CD14-positive monocyte (primary cell): Measurements from ENCODE around the gene ITPR2. TPM values are rescaled to one million over a fixed set of nuclear protein-coding genes. Genes with fewer than 3 reads are reported as not detected.

Source experiments
- DNase-seq, 3 donors: peaks; one replicate each; pipeline ENCODE4 v3.0.0-alpha.2; 2011 to 2022
- H2AFZ ChIP-seq: 2 replicates; pipeline ENCODE4 v1.6.0; 2012; ENCODE audit warnings: mild to moderate bottlenecking, low read depth, low read length, inconsistent platforms; ENCODE audit not compliant: insufficient read depth, poor library complexity, severe bottlenecking
- H3K27ac ChIP-seq, 2 donors: 1 replicate in 1 of 2; 2 replicates in 1 of 2; pipeline ENCODE4 v1.5.1; 2012 to 2013; ENCODE audit warnings: low read length in 2 of 2, control low read depth in 1 of 2, inconsistent platforms in 1 of 2, low read depth in 1 of 2, mild to moderate bottlenecking in 1 of 2
- H3K27me3 ChIP-seq, 2 donors: one replicate each; pipeline versions ENCODE4 v1.6.0 to v1.6.1; 2011 to 2013; ENCODE audit warnings: low read length in 2 of 2; ENCODE audit not compliant: control insufficient read depth in 2 of 2, insufficient read depth in 2 of 2
- H3K36me3 ChIP-seq, 2 donors: replicated peaks in 1 of 2; 1 replicate in 1 of 2; 2 replicates in 1 of 2; pipeline versions ENCODE4 v1.5.1 to v1.6.1; 2012 to 2013; ENCODE audit warnings: low read length in 2 of 2, control low read depth in 1 of 2, inconsistent platforms in 1 of 2, mild to moderate bottlenecking in 1 of 2; ENCODE audit not compliant: insufficient read depth in 2 of 2, control insufficient read depth in 1 of 2
- H3K4me1 ChIP-seq, 2 donors: 1 replicate in 1 of 2; 2 replicates in 1 of 2; pipeline versions ENCODE4 v1.5.1 to v1.6.1; 2012 to 2013; ENCODE audit warnings: low read length in 2 of 2, control low read depth in 1 of 2, inconsistent platforms in 1 of 2, mild to moderate bottlenecking in 1 of 2, moderate library complexity in 1 of 2; ENCODE audit not compliant: insufficient read depth in 2 of 2, control insufficient read depth in 1 of 2
- H3K4me2 ChIP-seq: replicated peaks from 2 replicates; pipeline ENCODE3; 2012; ENCODE audit warnings: low read length, moderate library complexity, mild to moderate bottlenecking; ENCODE audit not compliant: poor library complexity, severe bottlenecking; ENCODE audit errors: extremely low read depth
- H3K4me3 ChIP-seq, 3 experiments: fragments of 200-600 bp in 1 of 3; sonication (generic) in 1 of 3; replicated peaks in 1 of 3; 1 replicate in 2 of 3; 2 replicates in 1 of 3; pipeline ENCODE4 v1.5.1; 2011 to 2013; ENCODE audit warnings: low read length in 3 of 3, mild to moderate bottlenecking in 3 of 3, control low read depth in 2 of 3, low read depth in 2 of 3, inconsistent platforms in 1 of 3, moderate library complexity in 1 of 3
- H3K79me2 ChIP-seq: 2 replicates; pipeline ENCODE4 v1.6.0; 2012; ENCODE audit warnings: mild to moderate bottlenecking, control low read depth, inconsistent platforms, low read length, moderate library complexity; ENCODE audit not compliant: insufficient read depth
- H3K9ac ChIP-seq: 2 replicates; pipeline ENCODE4 v1.6.0; 2017; ENCODE audit warnings: low read length, mild to moderate bottlenecking; ENCODE audit not compliant: insufficient read depth, poor library complexity, severe bottlenecking
- H3K9me3 ChIP-seq, 2 donors: replicated peaks in 1 of 2; 1 replicate in 1 of 2; 2 replicates in 1 of 2; pipeline versions ENCODE4 v1.5.1 to v1.6.1; 2012 to 2013; ENCODE audit warnings: low read length in 2 of 2, control low read depth in 1 of 2; ENCODE audit not compliant: control insufficient read depth in 1 of 2, insufficient read depth in 1 of 2
- H4K20me1 ChIP-seq: 2 replicates; pipeline ENCODE4 v1.6.0; 2012; ENCODE audit warnings: mild to moderate bottlenecking, low read length, control low read depth, moderate library complexity; ENCODE audit not compliant: insufficient read depth
- H3K27ac Mint-ChIP-seq, 7 donors: one replicate each; pipeline ENCODE4 v1.8.0; 2020; ENCODE audit warnings: mild to moderate bottlenecking in 7 of 7, mixed read lengths in 7 of 7, moderate library complexity in 6 of 7, inconsistent platforms in 2 of 7
- H3K27me3 Mint-ChIP-seq, 3 donors: one replicate each; pipeline ENCODE4 v1.8.0; 2021 to 2022; ENCODE audit warnings: low read depth in 3 of 3, mild to moderate bottlenecking in 3 of 3, mixed read lengths in 3 of 3, moderate library complexity in 3 of 3, inconsistent platforms in 1 of 3
- H3K36me3 Mint-ChIP-seq, 2 donors: one replicate each; pipeline ENCODE4 v1.8.0; 2020; ENCODE audit warnings: mixed read lengths in 2 of 2, inconsistent platforms in 1 of 2, mild to moderate bottlenecking in 1 of 2
- H3K4me1 Mint-ChIP-seq: one replicate; pipeline ENCODE4 v1.8.0; 2020; ENCODE audit warnings: mild to moderate bottlenecking, mixed read lengths
- H3K4me3 Mint-ChIP-seq, 2 donors: one replicate each; pipeline ENCODE4 v1.8.0; 2020; ENCODE audit warnings: mild to moderate bottlenecking in 2 of 2, mixed read lengths in 2 of 2, moderate library complexity in 1 of 2
- H3K9me3 Mint-ChIP-seq, 7 donors: one replicate each; pipeline ENCODE4 v1.8.0; 2020 to 2022; ENCODE audit warnings: mixed read lengths in 7 of 7, mild to moderate bottlenecking in 6 of 7, moderate library complexity in 6 of 7, inconsistent platforms in 2 of 7
- CTCF ChIP-seq: fragments of 200-600 bp; IDR thresholded peaks from one replicate; pipeline ENCODE4 v1.8.0; 2022; ENCODE audit warnings: antibody characterized with exemption, mild to moderate bottlenecking
- WGBS: methylation state at CpG from one replicate; pipeline ENCODE4 v1.1.5; 2013; ENCODE audit warnings: missing lambda C conversion rate; ENCODE audit not compliant: insufficient coverage; 5-methylcytosine and 5-hydroxymethylcytosine counted together
- intact Hi-C, 2 donors: fragments of 100-400 bp; cut with micrococcal nuclease; formaldehyde crosslinking; loops; one replicate each; pipeline versions ENCODE4 v1.15.0 to v1.15.1; 2023
- polyA plus RNA-seq, 3 donors: library from polyadenylated mRNA; depleted of rRNA in 1 of 3; unstranded in 2 of 3; stranded (reverse) in 1 of 3; fragments of 300-500 nt in 2 of 3; fragments of >200 nt in 1 of 3; fragmentation: Illumina TruSeq in 2 of 3; gene quantifications; 1 replicate in 2 of 3; 2 replicates in 1 of 3; pipeline ENCODE4 v1.2.3, GENCODE V29; 2012 to 2021

ITPR2 gene
- polyA plus RNA-seq, 3 donors = 2.7 to 6.4 (median 5.7) TPM

GRCh38 chr12:26661399-26661798 lies 171.6 kb downstream of the ITPR2 start:
- no peaks in the 10 kb centered on the region for H3K4me1 ChIP-seq
- no peaks in the 10 kb centered on the region for H3K9me3 ChIP-seq
- no CpG with 5 or more reads among the region's 3 CpGs for WGBS
- Mint-ChIP-seq H3K27ac (no peak overlapping the region), H3K27me3 (no peaks in the 10 kb centered on the region), H3K36me3 (peaks cover 50 to 56% of the 10 kb centered on the region in 2 donors), H3K9me3 (no peaks in the 10 kb centered on the region), H3K4me1 (no peaks in the 10 kb centered on the region), H3K4me3 (no peak overlapping the region)
- no peak overlapping the region for H2AFZ ChIP-seq
- no peak for TF ChIP-seq CTCF
- intact Hi-C loops = no loop called here
- H3K27ac ChIP-seq = no peak overlapping the region
- H3K4me3 ChIP-seq = no peak overlapping the region
- H3K9ac ChIP-seq = no peak overlapping the region
- H4K20me1 ChIP-seq = no peaks in the 10 kb centered on the region
- no peaks in the 10 kb centered on the region for H3K79me2 ChIP-seq
- no peaks in the 10 kb centered on the region for H3K27me3 ChIP-seq
- DNase-seq = no peak
- H3K4me2 ChIP-seq = no peak overlapping the region
- H3K36me3 ChIP-seq = peaks cover 40 to 71% of the 10 kb centered on the region in 2 donors

GRCh38 chr12:26659930-26660329 lies 173.1 kb downstream of the ITPR2 start:
- no peak for TF ChIP-seq CTCF
- peaks cover 48 to 76% of the 10 kb centered on the region in 2 donors for H3K36me3 ChIP-seq

More at GRCh38 chr12:26659930-26660329, 173.1 kb downstream of the ITPR2 start:
- WGBS = 7% methylated on average over 1 of the region's 2 CpGs
- Mint-ChIP-seq H3K27ac (no peak overlapping the region), H3K4me1 (no peaks in the 10 kb centered on the region), H3K36me3 (peaks cover 55 to 57% of the 10 kb centered on the region in 2 donors), H3K4me3 (no peak overlapping the region), H3K9me3 (no peaks in the 10 kb centered on the region), H3K27me3 (no peaks in the 10 kb centered on the region)
- DNase-seq = no peak
- H4K20me1 ChIP-seq = no peaks in the 10 kb centered on the region
- H3K79me2 ChIP-seq = no peaks in the 10 kb centered on the region
- intact Hi-C loops = no loop called here
- H3K9ac ChIP-seq = no peak overlapping the region
- H3K27me3 ChIP-seq = no peaks in the 10 kb centered on the region
- H3K27ac ChIP-seq = no peak overlapping the region
- no peak overlapping the region for H3K4me2 ChIP-seq
- H2AFZ ChIP-seq = no peak overlapping the region
- H3K4me3 ChIP-seq = no peak overlapping the region
- H3K4me1 ChIP-seq = no peaks in the 10 kb centered on the region
- H3K9me3 ChIP-seq = no peaks in the 10 kb centered on the region
